HG03159 (cell line): Measurements from ENCODE around the gene NTF3.
"Not testable (repeated sequence)": the region's sequence is repeated elsewhere in the genome, so short reads cannot be mapped to it uniquely, and the experiment has no call there.

Experiments
- ATAC-seq: cut with Tn5 transposase; IDR thresholded peaks from one replicate; pipeline ENCODE4 v1.9.1; 2021; ENCODE audit warnings: mild to moderate bottlenecking, moderate library complexity; ENCODE audit not compliant: unreplicated experiment

NTF3 gene

DNA sequence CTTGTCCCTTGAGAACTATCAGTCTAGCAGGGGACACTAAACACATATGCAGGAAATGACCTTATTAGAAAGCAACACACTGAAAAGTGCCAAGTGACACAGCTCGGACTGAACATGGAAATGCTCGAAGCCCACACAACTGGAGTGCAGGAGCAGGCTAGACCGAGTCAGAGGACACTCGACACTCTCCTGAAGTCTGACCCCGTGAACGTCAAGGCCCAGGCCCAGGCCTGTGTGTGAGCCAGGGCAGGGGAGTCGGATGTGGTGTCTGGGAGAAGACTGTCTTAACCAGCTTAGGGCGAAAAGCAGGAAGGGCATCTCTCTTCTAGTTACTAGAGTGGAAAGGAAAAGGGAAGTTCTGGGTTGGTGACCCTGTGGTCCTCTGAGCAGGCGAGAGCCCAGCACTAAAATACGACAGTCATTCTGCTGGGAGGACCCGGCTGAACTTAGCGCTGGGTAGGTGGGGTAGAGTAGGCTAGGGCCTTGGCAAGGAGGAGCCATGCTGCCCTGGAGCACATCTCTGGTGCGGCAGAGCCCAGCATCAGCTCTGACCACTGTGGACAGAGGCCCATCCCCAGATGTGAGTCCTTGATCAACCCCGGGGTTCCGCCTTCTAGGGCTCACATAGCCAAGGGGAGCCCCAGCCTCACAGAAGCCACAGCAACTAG is 93.0 kb downstream of the NTF3 start:
- no peak for ATAC-seq

- ATAC-seq: no peak
Observed at GRCh38 chr12:5525783-5526367, 94.0 kb downstream of the NTF3 start.

- no peak for ATAC-seq
Observed at GRCh38 chr12:5533368-5533767, 101.5 kb downstream of the NTF3 start.

- ATAC-seq: no peak
Observed at GRCh38 chr12:5534426-5535199, 102.7 kb downstream of the NTF3 start.

- ATAC-seq: no peak
Observed at GRCh38 chr12:5535541-5535940, 103.6 kb downstream of the NTF3 start.

GRCh38 chr12:5537026-5537615 is 105.2 kb downstream of the NTF3 start:
- ATAC-seq: not testable (repeated sequence)

DNA sequence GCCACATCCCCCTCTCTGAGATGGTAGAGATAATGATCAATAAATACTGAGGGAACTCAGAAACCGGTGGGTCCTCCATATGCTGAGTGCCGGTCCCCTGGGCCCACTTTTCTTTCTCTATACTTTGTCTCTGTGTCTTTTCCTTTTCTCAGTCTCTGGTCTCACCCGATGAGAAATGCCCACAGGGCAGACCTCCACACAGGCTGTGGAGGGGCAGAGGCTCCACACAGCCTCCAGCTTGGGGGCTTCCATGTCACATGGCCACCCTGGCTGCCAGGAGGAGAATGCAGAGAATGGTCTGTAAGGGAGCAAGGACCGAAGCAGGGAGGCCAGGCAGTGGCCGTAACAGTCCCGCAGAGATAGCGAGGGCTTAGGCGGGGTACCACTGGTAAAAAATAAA is 105.9 kb downstream of the NTF3 start:
- ATAC-seq: no peak
